CD4-positive, alpha-beta T cell treated with Interleukin-15 for 1 hour (primary cell): ENCODE data around the gene LMTK3.
"Not testable (repeated sequence)": the region's sequence is repeated elsewhere in the genome, so short reads cannot be mapped to it uniquely, and the experiment has no call there.

Source experiments
- DNase-seq: peaks from one replicate; pipeline ENCODE4 v3.0.0-alpha.2; 2020

The LMTK3 gene

DNA sequence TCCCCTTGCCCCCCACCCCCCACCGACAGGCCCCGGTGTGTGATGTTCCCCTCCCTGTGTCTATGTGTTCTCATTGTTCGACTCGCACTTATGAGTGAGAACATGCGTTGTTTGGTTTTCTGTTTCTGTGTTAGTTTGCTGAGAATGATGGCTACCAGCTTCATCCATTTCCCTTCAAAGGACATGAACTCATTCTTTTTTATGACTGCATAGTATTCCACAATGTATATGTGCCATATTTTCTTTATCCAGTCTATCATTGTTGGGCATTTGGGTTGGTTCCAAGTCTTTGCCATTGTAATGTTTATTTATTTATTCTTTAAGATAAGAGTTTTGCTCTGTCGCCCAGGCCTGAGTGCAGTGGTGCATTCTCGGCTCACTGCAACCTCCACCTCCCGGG is 26.4 kb upstream of the LMTK3 start:
- not testable (repeated sequence) for DNase-seq

DNA sequence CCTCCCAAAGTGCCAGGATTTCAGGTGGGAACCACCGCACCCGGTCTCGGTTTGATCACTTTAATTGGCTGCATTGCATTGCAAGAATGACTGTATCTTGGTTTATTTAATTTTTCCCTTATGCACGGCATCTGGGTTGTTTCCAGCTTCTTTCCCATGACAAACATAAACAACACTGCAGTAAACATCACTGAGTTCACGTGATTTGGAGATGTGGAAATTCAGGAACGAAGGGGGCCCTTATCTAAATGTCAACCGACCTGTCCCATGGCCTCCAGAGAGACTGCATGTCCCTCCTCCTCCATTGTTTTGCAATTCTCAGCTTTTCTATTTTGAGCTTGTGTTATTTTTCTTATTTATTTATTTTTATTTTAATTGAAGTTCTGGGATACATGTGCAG is 25.9 kb upstream of the LMTK3 start:
- DNase-seq: no peak

DNA sequence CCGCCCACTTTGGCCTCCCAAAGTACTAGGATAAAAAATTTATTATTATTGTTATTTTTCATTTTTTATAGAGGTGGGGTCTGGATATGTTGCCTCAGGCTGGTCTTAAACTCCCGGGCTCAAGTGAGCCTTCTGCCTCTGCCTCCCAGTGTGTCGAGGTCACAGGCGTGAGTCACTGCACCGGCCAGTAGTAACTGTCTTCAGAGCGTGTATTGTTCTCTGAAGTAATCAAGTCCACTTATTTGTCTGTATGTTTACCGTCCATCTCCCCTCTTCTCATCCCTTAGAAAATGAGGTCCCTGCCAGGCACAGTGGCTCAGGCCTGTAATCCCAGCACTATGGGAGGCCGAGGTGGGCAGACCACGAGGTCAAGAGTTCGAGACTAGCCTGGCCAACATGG is 22.1 kb upstream of the LMTK3 start:
- no peak for DNase-seq

DNA sequence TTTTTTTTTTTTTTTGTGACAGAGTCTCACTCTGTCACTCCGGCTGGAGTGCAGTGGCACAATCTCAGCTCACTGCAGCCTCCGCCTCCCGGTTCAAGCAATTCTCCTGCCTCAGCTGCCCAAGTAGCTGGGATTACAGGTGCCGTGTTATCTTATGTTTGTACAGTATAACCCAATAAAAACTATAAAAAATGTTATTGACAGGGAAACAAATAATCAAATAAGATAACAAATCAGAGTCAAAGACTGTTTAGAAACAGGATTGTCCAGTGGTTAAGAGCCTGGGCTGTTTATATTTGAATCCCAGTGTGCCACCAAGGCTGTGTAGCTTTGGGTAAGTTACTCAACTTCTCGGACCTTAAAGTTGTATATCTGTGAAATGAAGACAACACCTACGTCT is 19.1 kb upstream of the LMTK3 start:
- no peak for DNase-seq

DNA sequence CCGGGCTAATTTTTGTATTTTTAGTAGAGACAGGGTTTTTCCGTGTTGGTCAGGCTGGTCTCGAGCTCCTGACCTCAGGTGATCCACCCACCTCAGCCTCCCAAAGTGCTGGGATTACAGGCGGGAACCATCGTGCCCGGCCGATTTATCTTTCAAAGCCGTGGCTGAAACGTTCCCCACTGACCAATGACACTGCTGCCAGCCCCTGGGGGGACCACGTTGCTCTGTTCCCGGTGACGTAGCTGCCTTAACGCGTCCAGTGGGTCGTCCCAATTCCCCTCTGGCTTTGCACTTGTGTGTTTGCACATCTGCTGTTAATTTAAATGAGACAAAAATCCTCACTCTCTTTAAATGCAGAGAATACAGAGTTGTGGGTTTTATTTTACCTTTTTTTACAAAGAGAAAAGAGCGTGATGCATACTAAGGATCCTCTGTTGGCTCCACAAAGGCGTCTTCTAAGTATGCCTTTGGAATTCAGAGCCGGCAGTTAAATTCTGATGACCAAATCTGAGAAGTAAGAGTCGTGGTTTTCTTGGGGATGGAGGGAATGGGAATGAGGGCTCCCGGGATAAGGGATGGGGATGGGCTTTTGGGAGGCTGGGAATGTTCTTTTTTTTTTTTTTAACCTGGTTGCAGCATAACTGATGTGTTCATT is 18.6 kb upstream of the LMTK3 start:
- no peak for DNase-seq

DNA sequence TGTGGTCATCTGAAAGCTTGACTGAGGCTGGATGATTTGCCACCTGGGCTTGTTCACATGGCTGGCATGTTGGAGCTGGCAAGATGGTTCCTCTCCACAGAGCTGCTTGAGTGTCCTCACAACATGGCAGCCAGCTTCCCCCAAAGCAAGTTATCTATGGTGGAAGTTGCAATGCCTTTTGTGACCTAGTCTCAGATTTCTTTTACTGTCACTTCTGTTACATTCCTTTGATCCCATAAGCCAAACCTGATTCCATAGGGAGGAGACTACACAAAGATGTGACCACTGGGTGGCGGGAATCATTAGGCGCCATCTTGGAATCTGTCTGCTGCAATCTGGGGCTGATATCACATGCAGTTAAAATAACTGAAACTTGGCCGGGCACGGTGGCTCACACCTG is 17.5 kb upstream of the LMTK3 start:
- no peak for DNase-seq

DNA sequence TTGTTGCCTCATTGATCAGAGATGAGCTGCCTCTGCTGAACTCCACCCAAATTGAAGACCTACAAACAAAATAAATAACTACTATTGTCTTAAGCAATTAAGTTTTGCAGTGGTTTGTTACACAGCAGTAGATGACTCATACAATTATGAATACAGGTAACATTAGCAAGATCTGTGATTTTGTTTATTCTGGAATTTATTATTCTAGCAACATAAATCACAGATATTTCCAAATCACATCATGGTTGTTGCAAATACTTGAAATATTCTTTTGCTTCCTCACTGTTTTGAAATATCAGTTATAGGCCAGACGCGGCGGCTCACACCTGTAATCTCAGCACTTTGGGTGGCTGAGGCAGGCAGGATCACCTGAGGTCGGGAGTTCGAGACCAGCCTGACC is 13.1 kb upstream of the LMTK3 start:
- DNase-seq: no peak

DNA sequence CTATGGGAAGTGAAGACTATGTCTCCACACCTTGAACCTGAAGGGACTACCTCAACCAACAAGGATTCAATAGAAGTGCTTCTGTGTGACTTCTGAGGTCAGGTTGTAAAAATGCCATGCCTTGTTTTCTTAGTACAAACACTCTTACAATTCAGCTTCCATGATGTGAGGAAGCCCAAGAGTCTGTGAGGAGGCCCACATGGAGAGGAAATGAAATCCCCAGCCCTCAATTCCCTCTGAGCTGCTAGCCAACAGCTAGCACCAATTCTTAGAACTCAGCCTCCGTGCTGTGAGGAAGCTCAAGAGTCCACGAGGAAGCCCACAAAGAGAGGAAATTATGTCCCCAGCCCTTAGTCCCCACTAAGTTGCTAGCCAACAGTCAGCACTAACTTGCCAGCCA is 12.6 kb upstream of the LMTK3 start:
- DNase-seq: no peak

DNA sequence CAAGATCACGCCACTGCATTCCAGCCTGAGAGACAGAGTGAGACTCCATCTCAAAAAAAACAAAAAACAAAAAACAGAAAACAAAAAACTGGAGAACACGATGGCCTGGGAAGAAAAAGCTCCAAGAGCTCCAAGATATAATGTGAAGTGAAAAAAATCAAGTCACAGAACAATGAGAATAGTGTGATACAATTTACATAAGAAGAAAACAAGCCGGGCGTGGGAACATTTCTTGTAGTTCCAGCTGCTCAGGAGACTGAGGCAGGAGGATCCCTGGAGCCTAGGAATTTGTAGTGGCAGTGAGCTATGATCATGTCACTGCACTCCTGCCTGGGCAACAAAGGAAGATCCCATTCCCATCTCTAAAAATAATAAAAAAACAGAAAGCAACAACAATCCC is 8.5 kb upstream of the LMTK3 start:
- no peak for DNase-seq

DNA sequence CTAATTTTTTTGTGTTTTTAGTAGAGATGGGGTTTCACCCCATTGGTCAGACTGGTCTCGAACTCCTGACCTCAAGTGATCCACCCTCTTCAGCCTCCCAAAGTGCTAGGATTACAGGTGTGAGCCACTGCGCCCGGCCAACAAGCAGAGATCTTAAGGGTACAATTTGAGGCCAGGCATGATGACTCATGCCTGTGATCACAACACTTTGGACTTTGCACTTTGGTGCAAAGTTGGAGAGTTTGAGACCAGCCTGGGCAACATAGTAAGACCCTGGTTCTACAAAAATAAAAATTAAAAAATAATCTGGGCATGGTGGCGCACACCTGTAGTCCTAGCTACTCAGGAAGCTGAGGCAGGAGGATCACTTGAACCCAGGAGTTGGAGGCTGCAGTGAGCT is 7.8 kb upstream of the LMTK3 start:
- DNase-seq: not testable (repeated sequence)

DNA sequence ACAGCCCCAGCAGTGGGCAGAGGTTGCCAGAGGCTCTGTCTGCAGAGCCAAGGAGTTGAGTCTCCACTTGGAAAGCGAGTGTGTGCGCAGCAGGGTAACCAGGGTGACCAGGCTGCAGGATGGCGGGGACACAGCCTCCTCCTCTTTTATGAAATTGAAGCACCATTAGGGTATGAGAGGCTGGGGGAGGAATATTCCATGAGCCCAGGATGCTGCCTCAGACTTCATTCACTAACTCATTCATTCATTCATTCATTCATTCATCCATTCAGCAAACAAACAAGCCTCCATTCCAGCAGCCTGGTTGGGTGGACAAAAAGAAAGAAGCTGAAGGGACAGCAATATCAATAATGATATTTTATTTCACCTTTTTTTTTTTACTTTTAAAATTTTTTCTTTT is 6.6 kb upstream of the LMTK3 start:
- no peak for DNase-seq

DNA sequence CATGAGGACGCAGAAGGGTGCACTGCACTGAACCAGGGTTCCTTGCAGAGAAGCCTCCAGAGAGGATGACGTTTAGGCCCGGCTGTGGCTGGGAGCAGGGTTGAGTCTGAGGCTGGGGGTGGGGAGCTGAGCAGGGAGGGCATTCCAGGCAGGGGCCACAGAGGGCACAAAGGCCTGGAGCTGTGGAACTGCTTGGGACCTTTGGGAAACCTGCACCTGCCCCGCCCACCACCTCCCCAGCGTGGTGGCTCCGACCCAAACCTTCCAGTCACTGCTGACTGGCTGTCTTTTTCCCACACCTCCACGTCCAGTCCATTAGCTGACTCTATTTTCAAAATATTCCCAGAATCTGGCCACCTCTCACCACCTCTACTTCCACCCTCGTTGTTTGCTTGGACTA is 4.9 kb upstream of the LMTK3 start:
- no peak for DNase-seq

DNA sequence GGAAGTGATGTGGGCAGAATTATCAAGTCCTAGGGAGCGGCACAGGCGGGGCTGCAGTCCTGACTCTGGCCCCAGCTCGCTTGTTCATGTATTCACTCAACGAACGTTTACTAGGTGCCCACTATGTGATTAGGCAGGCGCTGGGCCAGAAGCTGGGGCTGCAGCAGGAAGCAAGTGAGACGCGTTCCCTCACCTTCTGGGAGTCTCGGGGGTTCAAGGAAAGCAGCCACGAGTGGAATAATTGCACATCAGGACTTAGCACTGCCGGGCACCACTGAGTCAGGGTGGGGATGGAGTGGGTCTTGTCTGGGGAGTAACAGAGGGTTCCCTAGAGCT is 2.5 kb upstream of the LMTK3 start:
- no peak for DNase-seq

DNA sequence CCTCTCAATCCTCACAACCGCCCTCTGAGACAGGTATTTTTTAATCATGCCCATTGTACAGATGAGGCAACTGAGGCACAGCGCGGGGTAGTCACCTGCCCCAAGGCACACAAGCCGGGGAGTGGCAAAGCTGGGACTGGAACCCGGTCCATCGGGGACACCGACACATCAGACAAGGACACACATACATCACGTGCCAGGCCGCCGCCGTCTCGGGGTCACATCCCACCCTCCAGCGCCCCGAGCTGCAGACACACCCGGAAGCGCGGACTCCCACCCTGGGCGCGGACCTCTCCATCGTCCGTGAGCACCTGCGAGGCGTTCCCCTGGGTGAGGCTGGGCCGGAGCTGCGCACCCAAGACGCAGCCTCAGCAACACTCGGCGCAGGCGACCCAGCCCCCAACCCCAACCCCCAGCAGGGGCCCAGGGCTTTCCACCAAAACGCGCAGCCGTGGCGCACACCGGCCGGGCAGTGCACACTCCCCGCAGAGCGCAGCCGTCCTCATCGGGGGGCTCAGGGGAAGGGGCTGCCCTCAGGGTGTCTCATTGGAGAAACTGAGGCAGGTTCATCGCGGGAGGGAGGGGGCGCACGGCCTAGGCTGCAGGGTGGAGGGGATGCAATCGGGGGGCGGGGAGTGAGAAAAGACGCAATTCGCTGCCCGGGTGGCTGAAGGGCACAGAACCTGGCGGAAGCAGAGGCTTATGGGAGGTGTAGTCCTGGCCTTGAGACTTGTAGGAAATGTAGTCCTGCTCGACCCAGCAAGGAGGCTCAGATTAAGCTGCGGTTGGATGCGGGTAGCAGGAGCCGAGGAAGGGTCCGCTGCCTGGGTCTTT is 1.9 kb upstream of the LMTK3 start:
- peak; percentile 78 for DNase-seq

DNA sequence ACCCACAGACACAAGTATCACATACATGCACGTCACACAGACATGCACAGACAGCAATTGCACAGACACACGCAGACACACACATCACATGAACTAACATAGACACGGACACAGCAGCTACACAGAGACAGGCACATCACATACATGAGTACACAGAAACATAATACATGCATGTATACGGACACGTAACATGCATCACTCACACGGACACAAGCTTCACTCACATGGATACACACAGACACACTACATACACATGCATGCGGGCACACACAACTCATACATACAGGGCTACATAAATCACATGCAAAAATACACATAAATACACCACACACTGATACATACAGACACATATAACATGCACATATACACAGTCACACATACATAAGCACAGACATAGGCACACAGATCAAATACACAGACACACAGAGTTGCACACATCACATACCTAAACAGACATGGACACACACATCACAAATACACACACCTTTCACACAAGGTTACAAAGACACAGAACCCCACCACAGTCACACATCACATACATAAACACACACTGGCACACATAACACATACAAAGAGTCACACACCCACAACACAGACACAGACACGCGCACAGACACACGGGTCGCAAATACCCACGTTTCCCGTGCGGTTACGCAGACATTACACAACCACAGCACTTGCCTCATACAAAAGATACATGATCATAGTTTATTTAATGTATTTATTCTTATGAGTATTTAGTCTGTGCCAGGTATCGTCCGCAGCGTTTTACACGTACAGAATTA is 1.1 kb upstream of the LMTK3 start:
- DNase-seq: no peak

DNA sequence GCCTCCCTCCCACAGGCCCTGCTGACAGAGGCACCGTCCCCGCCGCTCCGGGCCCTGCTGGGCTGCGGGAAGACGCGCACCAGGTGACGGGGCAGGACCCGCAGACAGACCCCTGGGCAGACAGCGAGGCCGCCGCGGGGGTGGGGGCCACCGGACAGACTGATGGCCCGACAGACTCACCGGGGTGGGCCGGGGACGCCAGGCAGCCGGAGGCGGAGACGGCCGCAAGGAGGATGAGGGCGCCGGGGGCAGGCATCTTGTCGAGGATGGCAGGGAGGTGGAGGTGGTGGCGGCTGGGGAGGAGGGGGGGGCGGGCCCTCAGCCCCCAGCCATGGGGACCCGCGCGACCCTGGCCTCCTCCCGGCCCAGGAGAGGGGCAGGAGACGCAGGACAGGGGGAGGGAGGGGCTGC is 309 bp downstream of the LMTK3 start:
- no peak for DNase-seq

DNA sequence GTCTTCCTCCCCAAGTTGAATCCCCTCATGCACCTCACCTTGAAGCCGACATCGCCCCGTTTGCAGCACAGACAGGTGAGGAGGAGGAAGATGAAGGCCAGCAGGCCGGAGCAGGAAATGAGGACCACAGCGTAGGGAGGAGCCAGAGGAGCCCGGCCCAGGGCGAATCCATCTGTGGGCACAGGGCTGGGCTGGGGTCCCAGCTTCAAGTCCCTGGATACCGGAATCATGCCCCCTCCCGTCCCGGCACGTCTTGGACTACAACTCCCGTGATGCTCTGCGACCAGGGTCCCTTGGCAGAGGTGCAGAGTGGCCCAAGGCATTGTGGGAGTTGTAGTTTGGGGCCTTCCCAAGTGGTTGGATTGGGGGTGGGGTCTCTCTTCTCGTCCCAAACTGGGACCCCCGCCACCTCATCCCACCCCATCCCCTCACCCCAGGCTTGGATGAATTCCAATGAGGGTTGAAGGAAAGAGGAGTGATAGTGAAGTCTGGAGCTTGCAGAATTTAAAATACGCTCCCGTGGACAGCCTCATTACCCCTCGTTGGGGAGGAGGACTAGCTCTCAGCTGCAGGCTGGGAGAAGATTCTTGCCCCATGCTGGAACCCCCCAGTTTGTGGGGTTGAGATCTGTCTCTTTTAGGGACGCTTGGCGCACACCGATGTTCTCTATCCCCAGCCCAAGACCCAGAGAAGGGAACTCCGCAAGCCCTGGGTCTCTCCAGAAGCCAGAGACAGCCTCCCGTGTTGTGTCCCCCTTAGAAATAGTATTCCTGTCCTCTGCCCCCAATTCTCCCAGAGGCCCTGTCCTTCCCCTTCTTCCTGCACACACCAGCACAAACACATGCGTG is 990 bp downstream of the LMTK3 start:
- DNase-seq: peak; percentile 68

DNA sequence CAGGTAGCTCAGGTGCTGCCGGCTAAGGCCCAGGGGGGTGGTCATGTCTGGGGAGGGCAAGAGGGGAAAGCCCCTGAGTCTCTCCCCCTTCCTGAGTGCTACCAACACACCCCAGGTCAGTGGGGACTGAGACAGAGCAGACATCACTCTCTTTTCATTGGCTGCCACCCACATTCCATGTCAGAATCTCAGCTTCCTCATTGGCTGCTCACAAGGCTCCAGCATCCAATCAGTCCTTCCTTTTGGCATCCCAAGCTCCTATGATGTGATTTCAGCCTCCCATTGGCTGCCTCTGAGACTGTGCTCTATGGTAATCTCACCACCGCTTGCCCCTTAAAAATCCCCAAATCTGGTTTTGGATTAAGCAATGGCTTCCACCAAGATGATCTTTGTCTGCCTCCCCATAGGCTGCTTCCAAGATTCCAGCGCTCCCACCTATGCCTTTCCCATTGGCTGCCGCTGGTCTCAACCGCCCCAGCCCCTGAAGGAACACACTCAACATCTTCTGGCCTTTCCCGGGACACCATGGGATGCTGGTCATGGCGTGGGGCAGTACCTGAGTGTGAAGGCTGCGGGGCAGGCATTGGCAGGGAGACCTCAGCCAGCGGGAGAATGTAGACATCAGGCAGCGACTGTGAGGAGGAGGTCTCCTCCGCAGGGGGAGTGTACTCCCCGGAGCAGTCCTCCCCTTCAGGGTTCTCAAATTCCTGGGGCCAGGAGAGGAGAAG is 2.0 kb downstream of the LMTK3 start:
- no peak for DNase-seq

DNA sequence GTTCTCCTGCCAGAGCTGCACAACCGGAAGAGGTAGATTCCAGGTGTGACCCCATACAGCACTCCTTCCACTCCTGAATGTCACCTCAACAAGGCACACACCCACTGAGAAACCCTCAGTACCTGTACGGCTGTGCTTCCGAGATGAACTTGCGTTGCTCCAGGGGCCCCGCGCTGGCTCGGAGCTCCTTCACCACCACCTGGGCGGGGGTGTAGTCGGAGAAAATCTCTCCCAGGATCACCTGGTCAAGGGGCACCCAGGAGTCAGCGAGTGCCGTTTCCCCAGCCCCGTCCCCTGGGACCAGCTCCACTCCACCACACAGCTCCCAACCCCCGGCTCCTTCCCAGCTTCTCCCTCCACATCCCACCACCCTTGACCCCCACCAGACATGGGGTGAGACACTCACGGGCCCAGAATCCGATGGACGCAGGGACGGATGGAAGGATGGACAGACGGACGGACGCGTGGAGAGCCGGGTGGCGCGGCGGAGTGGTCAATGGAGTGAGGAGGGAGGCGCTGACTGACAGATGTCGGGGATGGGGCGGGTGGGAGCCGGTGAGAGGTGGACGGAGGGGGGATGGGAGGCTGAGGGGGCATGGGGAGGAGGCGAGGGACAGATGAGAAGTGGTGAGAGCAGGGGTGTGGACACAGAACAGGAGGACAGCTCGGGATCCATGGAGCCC is 2.8 kb downstream of the LMTK3 start:
- no peak for DNase-seq

DNA sequence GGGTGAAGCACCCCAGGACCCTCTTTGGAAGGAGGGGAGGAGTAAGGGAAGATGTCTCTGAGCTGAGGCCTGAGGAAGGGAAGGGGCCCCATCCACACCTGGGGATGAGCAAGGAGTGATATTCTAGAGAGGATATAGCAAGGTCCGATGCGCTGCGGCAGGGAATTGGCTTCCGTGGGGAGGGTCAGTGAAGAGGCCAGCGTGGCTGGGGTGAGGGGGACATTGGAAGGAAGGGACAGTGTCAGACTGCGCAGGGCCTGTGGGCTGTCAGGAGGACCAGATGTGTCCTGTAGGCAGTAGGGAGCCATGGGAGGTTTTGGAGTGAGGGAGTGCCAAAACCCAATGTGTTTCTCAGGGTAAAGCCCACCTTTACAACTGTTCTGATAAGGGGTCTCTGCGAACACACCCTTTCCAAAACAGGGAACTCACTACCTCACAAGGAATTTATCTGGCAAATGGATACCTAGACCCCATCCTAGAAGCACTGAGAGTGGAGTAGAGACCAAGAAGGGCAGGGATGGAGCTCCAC is 3.7 kb downstream of the LMTK3 start:
- no peak for DNase-seq

DNA sequence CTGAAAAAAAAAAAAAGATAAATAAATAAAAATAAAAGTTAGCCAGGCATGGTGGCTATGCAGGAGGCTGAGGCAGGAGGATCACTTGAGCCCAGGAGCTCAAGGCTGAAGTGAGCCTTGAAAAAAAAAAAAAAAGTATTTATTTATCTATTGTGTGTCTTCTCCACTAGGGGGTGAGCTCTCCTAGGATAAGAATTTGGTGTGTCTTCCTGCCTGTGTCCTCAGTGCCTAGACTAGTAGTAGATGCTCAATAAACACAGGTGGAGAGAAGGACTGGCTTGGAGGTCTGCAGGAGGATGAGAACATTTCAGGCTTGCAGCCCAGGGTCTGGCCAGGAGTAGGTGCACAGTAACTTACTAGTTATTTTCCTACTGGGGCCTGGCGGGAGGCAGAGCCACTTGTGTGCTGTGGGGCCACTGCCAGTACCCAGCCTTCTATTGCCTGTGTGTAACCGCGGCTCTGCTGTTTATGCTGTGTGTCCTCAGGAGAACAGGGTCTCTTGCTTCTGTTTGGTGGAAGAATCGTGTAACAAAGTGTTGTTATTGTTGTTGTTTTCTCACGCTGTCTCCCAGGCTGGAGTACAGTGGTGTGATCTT is 5.4 kb downstream of the LMTK3 start:
- no peak for DNase-seq
